HL-60/S4 treated with retinoic acid at 250 ng/mL for 4 days and 3 days (cell line): ENCODE results near the gene C1orf74.

Source experiments
- in situ Hi-C: fragments of 300-500 bp; cut with MboI; formaldehyde crosslinking; loops from 2 replicates; pipeline ENCODE4 v1.7.0; 2022; ENCODE audit warnings: low sequenced_read_pairs

The C1orf74 gene

GRCh38 chr1:209784265-209785169 lies at the start of gene C1orf74:
Gene C1orf74, minus strand, starts transcription at chr1:209784559. Its CDS starts 925 bp downstream, at chr1:209783634.
- in situ Hi-C loops = no loop called here

GRCh38 chr1:209831615-209832014 lies 47.3 kb upstream of the C1orf74 start:
- in situ Hi-C loops = no loop called here

GRCh38 chr1:209830722-209831121 lies 46.4 kb upstream of the C1orf74 start:
- in situ Hi-C loops = no loop called here

- in situ Hi-C loops = no loop called here
Measured at GRCh38 chr1:209829716-209830115, 45.4 kb upstream of the C1orf74 start.

- in situ Hi-C loops = no loop called here
Measured at GRCh38 chr1:209827384-209828262, 43.3 kb upstream of the C1orf74 start, which contains the start of gene UTP25. Gene UTP25, plus strand, starts transcription at chr1:209827972. Its CDS starts 92 bp downstream, at chr1:209828064.

- in situ Hi-C loops = no loop called here
Measured at GRCh38 chr1:209825591-209826434, 41.5 kb upstream of the C1orf74 start.

- in situ Hi-C loops = no loop called here
Measured at GRCh38 chr1:209823143-209824041, 39.0 kb upstream of the C1orf74 start.

- in situ Hi-C loops = no loop called here
Measured at GRCh38 chr1:209822706-209823105, 38.3 kb upstream of the C1orf74 start.

GRCh38 chr1:209820986-209821385 lies 36.6 kb upstream of the C1orf74 start:
- in situ Hi-C loops = no loop called here

- in situ Hi-C loops = no loop called here
Measured at GRCh38 chr1:209819058-209819457, 34.7 kb upstream of the C1orf74 start.

GRCh38 chr1:209817691-209818090 lies 33.3 kb upstream of the C1orf74 start:
- in situ Hi-C loops = no loop called here

GRCh38 chr1:209816923-209817322 lies 32.6 kb upstream of the C1orf74 start:
- in situ Hi-C loops = no loop called here

- in situ Hi-C loops = no loop called here
Measured at GRCh38 chr1:209815931-209816341, 31.6 kb upstream of the C1orf74 start.

- in situ Hi-C loops = no loop called here
Measured at GRCh38 chr1:209815490-209815889, 31.1 kb upstream of the C1orf74 start.

- in situ Hi-C loops = no loop called here
Measured at GRCh38 chr1:209813902-209814301, 29.5 kb upstream of the C1orf74 start.

- in situ Hi-C loops = no loop called here
Measured at GRCh38 chr1:209810783-209811182, 26.4 kb upstream of the C1orf74 start.

GRCh38 chr1:209809611-209810010 lies 25.3 kb upstream of the C1orf74 start:
- in situ Hi-C loops = no loop called here

GRCh38 chr1:209808059-209808581 lies 23.8 kb upstream of the C1orf74 start:
- in situ Hi-C loops = no loop called here

GRCh38 chr1:209807509-209807908 lies 23.1 kb upstream of the C1orf74 start:
- in situ Hi-C loops = no loop called here
